Vagina (tissue), 2 donors: ENCODE measurements around the gene EIF3K.

Experiments used
- POLR2A ChIP-seq, 2 donors: fragments of 450-650 bp; IDR thresholded peaks; one replicate each; pipeline ENCODE4 v1.6.1; 2017; ENCODE audit warnings: antibody characterized with exemption in 2 of 2, mild to moderate bottlenecking in 2 of 2, moderate library complexity in 2 of 2
- POLR2AphosphoS5 ChIP-seq, 2 donors: sonication (generic); formaldehyde crosslinking; IDR thresholded peaks; one replicate each; pipeline ENCODE4 v1.9.0; 2017; ENCODE audit warnings: antibody characterized with exemption in 2 of 2, mild to moderate bottlenecking in 2 of 2, low read depth in 1 of 2; ENCODE audit not compliant: insufficient read depth in 1 of 2
- TF ChIP-seq, protein P1 (sequence below), 3 experiments: fragments of 450-650 bp in 2 of 3; fragments of 200-600 bp in 1 of 3; sonication (generic) in 1 of 3; IDR thresholded peaks; one replicate each; pipeline ENCODE4 v1.5.1; 2017 to 2019; ENCODE audit warnings: antibody characterized with exemption in 3 of 3, mild to moderate bottlenecking in 2 of 3, moderate library complexity in 2 of 3

DNA sequence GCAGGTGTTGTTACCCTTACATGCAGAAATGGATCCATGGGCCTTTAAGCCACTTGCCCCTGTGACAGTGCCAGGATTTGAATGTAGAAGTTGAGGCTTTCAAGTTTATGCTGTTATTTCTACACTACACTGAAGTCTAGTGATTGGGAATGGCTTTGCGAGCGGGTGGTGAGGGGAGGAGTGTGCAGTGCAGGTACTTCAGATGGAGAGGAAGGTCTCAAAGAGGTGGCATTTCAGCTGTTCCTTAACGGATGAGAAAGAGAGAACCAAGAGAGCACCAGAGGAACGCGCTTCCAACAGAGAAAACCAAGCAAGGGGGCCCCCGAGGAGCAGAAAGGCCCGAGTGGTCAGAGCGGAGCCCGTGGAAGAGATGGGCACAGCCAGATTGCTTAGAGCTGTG is 41.7 kb downstream of the EIF3K start:
- no peak for TF ChIP-seq POLR2A (IDR thresholded peaks at IDR 0.05)
- TF ChIP-seq, protein P1, sequence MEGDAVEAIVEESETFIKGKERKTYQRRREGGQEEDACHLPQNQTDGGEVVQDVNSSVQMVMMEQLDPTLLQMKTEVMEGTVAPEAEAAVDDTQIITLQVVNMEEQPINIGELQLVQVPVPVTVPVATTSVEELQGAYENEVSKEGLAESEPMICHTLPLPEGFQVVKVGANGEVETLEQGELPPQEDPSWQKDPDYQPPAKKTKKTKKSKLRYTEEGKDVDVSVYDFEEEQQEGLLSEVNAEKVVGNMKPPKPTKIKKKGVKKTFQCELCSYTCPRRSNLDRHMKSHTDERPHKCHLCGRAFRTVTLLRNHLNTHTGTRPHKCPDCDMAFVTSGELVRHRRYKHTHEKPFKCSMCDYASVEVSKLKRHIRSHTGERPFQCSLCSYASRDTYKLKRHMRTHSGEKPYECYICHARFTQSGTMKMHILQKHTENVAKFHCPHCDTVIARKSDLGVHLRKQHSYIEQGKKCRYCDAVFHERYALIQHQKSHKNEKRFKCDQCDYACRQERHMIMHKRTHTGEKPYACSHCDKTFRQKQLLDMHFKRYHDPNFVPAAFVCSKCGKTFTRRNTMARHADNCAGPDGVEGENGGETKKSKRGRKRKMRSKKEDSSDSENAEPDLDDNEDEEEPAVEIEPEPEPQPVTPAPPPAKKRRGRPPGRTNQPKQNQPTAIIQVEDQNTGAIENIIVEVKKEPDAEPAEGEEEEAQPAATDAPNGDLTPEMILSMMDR (IDR thresholded peaks at IDR 0.05), result no peak
- TF ChIP-seq POLR2AphosphoS5 (IDR thresholded peaks at IDR 0.05; ENCODE audit: insufficient read depth in 1 of 2, low read depth in 1 of 2), result no peak
